ENCODE data around the gene SLCO4A1.

The SLCO4A1 gene

GRCh38 chr20:62642051-62642665 is at the start of gene SLCO4A1:
Gene SLCO4A1, plus strand, starts transcription at chr20:62642503. Its CDS starts 13,952 bp downstream, at chr20:62656455.
- DNase-seq, result no peak

- no peak for DNase-seq
These were observed 49.7 kb upstream of the SLCO4A1 start for GRCh38 chr20:62592506-62593177.

GRCh38 chr20:62593616-62594015 is 48.7 kb upstream of the SLCO4A1 start:
- no peak for DNase-seq

DNA sequence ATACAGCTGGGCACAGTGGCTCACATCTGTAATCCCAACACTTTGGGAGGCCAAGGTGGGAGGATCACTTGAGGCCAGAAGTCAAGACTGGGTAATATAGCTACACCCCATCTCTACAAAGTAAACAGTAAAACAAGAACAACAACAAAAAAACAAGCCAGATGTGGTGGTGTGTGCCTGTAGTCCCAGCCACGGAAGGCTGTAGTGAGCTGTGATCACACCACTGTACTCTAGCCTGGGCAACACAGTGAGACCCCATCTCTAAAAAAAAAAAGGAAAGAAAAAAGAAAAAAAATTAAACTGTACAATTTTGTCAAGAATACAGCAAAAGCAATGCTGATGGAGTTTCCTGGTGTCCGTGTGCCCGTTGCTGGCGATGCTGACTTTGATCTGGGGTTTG is 47.2 kb upstream of the SLCO4A1 start:
- no peak for DNase-seq

DNA sequence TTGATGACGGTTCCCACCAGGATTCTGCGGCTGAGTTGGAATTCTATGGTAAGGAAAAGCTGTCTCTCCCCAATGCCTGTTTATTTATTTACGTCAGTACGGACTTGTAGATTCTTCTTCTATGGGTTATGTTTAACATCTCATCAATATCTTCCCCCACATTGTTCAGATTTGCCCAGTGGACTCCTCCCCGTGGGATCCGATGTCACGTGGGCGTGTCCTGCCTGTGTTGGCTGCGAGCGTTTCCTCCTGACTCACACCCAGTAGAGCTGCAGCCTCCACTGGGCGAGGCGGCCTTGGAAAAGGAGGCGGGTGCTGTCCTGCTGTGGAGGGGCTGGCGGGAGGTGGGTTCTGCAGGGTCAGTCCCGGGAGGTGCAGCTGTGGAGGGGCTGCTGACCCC is 46.8 kb upstream of the SLCO4A1 start:
- DNase-seq, result no peak

- no peak for DNase-seq
These were observed 45.8 kb upstream of the SLCO4A1 start for GRCh38 chr20:62596486-62596885.

GRCh38 chr20:62596921-62597320 is 45.4 kb upstream of the SLCO4A1 start:
- no peak for DNase-seq

- DNase-seq, result no peak
These were observed 44.7 kb upstream of the SLCO4A1 start for GRCh38 chr20:62597416-62598115.

DNA sequence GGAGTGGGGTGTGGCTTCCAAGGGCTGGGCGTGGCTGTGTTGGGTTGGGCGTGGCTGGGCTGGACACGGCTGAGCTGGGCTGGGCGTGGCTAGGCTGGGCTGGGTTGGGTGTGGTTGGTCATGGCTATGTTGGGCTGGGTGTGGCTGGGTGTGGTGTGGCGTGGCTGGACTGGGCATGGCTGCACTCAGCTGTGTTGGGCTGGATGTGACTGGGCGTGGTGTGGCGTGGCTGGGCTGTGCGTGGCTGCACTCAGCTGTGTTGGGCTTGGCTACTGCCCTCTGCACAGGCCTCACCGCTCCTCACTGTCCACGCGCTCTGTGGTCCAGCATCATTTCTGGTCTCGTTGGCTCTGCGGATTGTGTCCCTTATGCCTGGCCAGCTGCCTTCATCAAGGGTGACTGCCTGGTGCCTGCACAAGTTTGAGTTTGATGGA is 43.5 kb upstream of the SLCO4A1 start:
- DNase-seq, result no peak

- no peak for DNase-seq
These were observed 42.8 kb upstream of the SLCO4A1 start for GRCh38 chr20:62599216-62600110.

DNA sequence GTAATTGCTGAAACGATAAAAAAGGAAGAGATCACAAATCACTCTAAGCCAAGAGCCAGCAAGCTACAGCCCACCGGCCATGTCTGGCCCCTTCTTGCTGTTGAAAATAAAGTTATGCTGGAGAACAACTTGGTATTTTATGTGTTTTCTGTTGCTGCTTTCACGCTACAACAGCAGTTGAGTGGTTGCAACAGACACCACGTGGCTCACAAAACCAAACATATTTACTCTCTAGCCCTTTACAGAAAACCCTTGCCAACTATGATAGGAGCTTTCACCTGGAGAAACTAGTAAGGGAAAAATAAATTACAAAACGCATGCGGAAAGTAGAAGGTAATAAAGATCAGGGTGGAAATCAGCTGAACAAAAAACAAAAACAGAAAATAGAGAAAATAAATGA is 41.1 kb upstream of the SLCO4A1 start:
- no peak for DNase-seq

- DNase-seq, result no peak
These were observed 40.6 kb upstream of the SLCO4A1 start for GRCh38 chr20:62601714-62602113.

GRCh38 chr20:62602550-62602949 is 39.8 kb upstream of the SLCO4A1 start:
- DNase-seq, result no peak

DNA sequence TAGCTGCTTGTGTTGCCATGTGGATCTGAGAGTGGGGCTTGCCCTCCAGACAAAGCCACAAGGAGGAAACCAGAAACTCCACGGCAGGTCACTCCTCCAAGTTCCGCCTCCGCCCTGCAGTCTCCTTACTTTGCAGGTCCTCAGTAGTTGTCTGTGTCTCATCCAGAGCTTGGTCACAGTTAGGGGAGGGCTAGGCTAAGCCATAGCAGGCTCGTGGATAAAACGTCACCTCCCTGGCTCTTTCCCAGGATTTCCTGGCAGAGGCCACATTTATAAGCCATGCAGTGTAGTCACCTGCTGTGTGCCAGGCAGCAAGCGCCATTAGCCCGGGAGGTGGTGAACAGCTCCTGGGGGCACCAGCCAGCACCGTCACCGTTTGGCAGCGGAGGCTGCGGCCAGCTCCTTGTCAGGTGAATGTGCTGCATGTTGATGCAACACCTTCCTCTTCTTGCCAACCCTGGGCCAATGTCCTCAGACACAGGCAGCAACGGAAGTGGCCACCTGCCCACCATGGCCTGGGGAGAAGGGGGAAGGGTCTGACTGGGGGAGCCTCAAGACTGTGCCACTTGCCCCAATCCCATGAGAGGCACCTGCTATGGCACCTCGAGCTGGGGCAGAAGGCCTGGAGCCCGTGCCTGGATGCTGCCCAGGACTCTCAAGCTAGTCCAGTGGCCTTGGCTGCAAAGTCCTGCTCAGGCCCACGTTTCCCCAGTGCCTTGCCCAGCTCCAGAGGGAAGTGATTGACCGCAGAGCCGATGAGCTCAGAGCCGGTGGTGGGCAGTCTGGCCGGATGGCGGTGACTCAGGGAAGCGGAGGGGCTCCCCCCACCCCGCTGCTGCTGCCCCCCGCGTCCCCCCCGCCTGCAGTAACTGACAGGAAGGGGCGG is 39.0 kb upstream of the SLCO4A1 start:
- DNase-seq, result peak in 1 of 2 experiments; percentile 58

- DNase-seq, result no peak
These were observed 38.2 kb upstream of the SLCO4A1 start for GRCh38 chr20:62603907-62604785.

GRCh38 chr20:62604796-62605195 is 37.5 kb upstream of the SLCO4A1 start:
- no peak for DNase-seq

- no peak for DNase-seq
These were observed 36.9 kb upstream of the SLCO4A1 start for GRCh38 chr20:62605236-62605943.

DNA sequence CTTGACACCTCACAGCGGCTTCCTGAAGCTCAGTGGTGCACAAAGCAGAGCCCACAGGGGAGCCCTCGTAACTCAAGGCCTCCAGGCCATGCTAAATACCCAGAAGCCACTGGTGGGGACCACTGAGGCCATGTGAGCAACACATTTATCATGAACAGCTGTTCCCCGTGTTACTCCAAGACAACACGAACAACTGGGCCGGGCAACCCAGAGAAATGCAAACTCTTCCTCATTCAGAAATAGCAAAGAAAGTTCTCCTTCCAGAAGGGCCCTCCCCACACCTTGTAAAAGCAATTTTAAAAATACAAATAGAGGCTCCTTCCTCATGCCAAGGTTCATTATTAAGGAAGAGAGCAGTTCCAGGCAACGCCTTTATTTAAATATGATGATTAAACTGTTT is 36.3 kb upstream of the SLCO4A1 start:
- DNase-seq, result no peak

DNA sequence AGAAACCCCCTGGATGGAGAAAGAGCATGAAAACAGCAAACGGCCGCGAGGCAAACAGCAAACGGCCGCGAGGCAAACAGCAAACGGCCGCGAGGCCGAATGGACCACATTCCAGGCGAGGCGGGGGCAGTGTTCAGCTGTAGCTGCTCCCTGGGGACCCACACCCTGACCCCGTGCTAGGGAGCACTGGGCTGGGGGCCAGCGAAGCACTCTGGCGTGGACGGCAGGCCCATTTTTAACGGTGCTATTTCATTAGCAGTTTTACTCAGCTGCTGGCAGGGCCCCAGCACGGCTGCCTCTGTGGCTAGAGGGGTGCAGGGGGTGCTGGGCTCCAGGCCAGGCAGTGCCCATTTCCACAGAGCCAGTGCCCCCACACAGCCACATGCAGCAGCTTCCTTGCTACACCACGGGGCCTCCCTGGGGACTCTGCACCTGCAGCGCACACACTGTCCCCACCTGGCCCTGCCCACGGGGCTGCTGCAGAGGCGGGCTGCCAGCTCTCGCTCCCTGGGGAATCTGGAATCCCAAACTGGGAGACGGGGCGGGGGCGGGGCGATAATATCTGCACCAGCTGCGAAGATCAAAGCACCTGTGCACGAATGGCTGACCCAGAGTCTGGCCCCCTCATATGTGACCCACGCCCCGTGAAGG is 35.6 kb upstream of the SLCO4A1 start:
- DNase-seq, result no peak

Data from cerebellar nuclear complex (tissue), 1 donor.